ENCODE measurements around the gene TDRD12. TPM values are rescaled to one million over a fixed set of nuclear protein-coding genes. Genes with fewer than 3 reads are reported as not detected.
"Not testable (repeated sequence)": the region's sequence is repeated elsewhere in the genome, so short reads cannot be mapped to it uniquely, and the experiment has no call there.

TDRD12 gene
- polyA plus RNA-seq, 1 donor, result 0.28 TPM

DNA sequence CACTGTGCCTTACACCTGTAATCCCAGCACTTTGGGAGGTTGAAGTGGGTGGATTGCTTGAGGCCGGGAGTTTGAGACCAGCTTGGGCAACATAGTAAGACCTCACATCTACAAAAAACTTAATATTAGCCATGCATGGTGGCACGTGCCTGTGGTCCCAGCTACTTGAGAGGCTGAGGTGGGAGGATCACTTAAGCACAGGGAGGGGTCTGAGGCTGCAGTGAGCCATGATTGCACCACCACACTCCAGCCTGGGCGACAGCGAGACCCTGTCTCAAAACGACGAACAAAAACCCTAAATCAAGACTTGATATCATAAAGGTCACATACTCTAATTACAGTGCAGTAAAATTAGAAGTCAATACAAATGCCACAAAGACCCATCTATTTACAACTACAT, 132.6 kb downstream of the TDRD12 start:
- no peak overlapping the region for H3K27ac ChIP-seq (ENCODE audit: low read length)
- H3K36me3 ChIP-seq (ENCODE audit: control insufficient read depth, insufficient read depth, low read length), result peaks cover 7% of the 10 kb centered on the region
- no peaks in the 10 kb centered on the region for H3K27me3 ChIP-seq (ENCODE audit: control insufficient read depth, insufficient read depth, low read length)
- no peaks in the 10 kb centered on the region for H3K4me1 ChIP-seq (ENCODE audit: control insufficient read depth, insufficient read depth, low read length)
- H3K9me3 ChIP-seq (ENCODE audit: control insufficient read depth, low read depth, low read length), result no peaks in the 10 kb centered on the region
- no peak for DNase-seq
- H3K4me3 ChIP-seq (ENCODE audit: low read length), result no peak overlapping the region
- 100% methylated on average over 2 of the region's 6 CpGs for WGBS (ENCODE audit: insufficient coverage, low lambda C conversion rate)

DNA sequence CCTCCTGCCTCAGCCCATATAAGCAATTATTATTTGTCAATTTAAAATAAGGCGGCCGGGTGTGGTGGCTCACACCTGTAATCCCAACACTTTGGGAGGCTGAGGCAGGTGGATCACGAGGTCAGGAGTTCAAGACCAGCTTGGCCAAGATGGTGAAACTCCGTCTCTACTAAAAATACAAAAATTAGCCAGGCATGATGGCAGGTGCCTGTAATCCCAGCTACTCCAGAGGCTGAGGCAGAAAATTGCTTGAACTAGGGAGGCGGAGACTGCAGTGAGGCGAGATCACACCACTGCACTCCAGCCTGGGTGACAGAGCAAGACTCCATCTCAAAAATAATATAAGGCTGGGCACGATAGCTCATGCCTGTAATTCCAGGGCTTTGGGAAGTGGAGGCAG, 137.3 kb downstream of the TDRD12 start:
- not testable (repeated sequence) for H3K4me1 ChIP-seq (ENCODE audit: control insufficient read depth, insufficient read depth, low read length); DNase-seq; H3K4me3 ChIP-seq (ENCODE audit: low read length); H3K9me3 ChIP-seq (ENCODE audit: control insufficient read depth, low read depth, low read length); H3K27me3 ChIP-seq (ENCODE audit: control insufficient read depth, insufficient read depth, low read length); H3K27ac ChIP-seq (ENCODE audit: low read length)
- no CpG with 5 or more reads among the region's 7 CpGs for WGBS (ENCODE audit: insufficient coverage, low lambda C conversion rate)
- H3K36me3 ChIP-seq (ENCODE audit: control insufficient read depth, insufficient read depth, low read length), result peaks cover 32% of the 10 kb centered on the region

DNA sequence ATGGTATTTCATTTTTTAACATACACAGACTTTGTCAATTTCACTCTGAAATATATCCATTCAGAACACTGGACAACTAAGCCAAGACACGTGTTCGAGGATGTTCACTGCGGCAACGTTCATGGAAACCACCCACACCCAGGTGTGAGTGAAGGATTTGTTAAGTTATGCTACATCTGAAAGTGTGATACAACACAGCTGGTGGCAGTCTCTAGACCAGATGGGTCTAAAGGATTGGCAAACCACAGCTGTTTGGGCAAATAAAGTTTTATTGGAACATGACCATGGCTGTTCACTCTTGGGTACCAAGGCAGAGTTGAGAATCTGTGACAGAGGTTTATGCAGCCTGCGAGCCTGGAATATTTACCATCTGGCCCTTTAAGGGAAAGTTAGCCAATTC, 138.0 kb downstream of the TDRD12 start:
- Histone ChIP-seq H3K27ac (ENCODE audit: low read length) (no peak overlapping the region), H3K9me3 (ENCODE audit: control insufficient read depth, low read depth, low read length) (no peaks in the 10 kb centered on the region), H3K27me3 (ENCODE audit: control insufficient read depth, insufficient read depth, low read length) (no peaks in the 10 kb centered on the region), H3K4me3 (ENCODE audit: low read length) (no peak overlapping the region), H3K36me3 (ENCODE audit: control insufficient read depth, insufficient read depth, low read length) (peaks cover 37% of the 10 kb centered on the region), H3K4me1 (ENCODE audit: control insufficient read depth, insufficient read depth, low read length) (no peaks in the 10 kb centered on the region)
- no CpG with 5 or more reads among the region's 5 CpGs for WGBS (ENCODE audit: insufficient coverage, low lambda C conversion rate)
- no peak for DNase-seq

DNA sequence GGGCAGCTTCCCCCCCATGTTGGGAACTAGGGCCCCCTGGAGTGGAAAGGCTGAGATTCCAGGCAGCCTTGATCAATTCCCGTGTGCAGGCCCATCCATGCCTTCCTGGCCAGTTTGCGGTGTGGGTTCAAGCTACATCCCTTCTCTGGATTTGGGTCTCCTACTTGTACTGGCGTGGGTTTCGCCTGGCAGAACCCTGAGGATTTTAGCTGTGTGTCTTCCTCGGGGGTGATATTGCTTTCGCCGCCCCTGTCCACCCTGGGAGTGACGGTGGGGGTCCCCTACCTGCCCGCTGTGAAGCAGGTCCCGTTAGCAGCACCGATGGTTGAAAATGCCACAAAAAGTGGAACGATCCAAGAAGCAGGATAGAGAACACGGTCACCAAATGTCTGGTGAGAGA, 138.6 kb downstream of the TDRD12 start:
- Histone ChIP-seq H3K27me3 (ENCODE audit: control insufficient read depth, insufficient read depth, low read length) (no peaks in the 10 kb centered on the region), H3K27ac (ENCODE audit: low read length) (no peak overlapping the region), H3K36me3 (ENCODE audit: control insufficient read depth, insufficient read depth, low read length) (peaks cover 42% of the 10 kb centered on the region), H3K4me3 (ENCODE audit: low read length) (no peak overlapping the region), H3K9me3 (ENCODE audit: control insufficient read depth, low read depth, low read length) (no peaks in the 10 kb centered on the region), H3K4me1 (ENCODE audit: control insufficient read depth, insufficient read depth, low read length) (no peaks in the 10 kb centered on the region)
- no peak for DNase-seq
- 80% methylated on average over 1 of the region's 13 CpGs for WGBS (ENCODE audit: insufficient coverage, low lambda C conversion rate)

DNA sequence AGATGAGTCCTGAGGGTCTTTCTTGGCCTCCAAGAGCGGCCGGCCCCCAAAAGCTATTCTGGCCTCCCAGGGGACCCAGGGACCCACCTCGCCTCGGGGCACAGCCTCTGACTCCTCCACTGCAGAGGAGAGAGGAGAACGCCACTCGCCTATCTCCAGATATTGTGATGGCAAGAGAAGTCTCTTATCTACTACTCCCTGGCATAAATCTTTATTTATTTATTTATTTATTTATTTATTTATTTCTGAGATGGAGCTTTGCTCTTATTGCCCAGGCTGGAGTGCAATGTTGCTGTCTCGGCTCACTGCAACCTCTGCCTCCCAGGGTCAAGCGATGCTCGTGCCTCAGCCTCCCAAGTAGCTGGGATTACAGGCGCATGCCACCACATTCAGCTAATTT, 139.0 kb downstream of the TDRD12 start:
- no CpG with 5 or more reads among the region's 10 CpGs for WGBS (ENCODE audit: insufficient coverage, low lambda C conversion rate)
- no peak for DNase-seq
- H3K9me3 ChIP-seq (ENCODE audit: control insufficient read depth, low read depth, low read length), result no peaks in the 10 kb centered on the region
- no peak overlapping the region for H3K4me3 ChIP-seq (ENCODE audit: low read length)
- no peak overlapping the region for H3K27ac ChIP-seq (ENCODE audit: low read length)
- no peaks in the 10 kb centered on the region for H3K4me1 ChIP-seq (ENCODE audit: control insufficient read depth, insufficient read depth, low read length)
- no peaks in the 10 kb centered on the region for H3K27me3 ChIP-seq (ENCODE audit: control insufficient read depth, insufficient read depth, low read length)
- peaks cover 46% of the 10 kb centered on the region for H3K36me3 ChIP-seq (ENCODE audit: control insufficient read depth, insufficient read depth, low read length)

DNA sequence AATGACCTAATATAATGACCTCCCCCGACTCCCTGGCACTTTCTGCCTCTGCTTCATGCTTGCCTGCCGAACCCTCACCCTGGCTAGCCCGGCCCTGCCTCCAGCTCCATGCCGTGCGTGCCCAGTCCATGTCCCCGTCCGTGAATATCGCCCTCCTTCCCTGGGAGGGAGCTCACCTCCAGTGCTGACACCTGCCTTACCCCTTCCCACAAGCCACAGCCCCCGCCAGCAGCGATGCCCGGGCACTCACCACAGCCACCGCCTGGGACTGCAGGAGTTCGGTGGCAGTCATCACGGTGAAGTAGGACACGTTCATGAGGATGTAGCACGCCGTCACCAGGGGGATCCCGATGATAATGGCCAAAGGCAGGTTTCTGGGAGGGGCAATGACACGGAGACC, 140.0 kb downstream of the TDRD12 start:
- 100% methylated on average over 1 of the region's 19 CpGs for WGBS (ENCODE audit: insufficient coverage, low lambda C conversion rate)
- no peak for DNase-seq
- Histone ChIP-seq H3K4me1 (ENCODE audit: control insufficient read depth, insufficient read depth, low read length) (no peaks in the 10 kb centered on the region), H3K27ac (ENCODE audit: low read length) (no peak overlapping the region), H3K36me3 (ENCODE audit: control insufficient read depth, insufficient read depth, low read length) (peaks cover 53% of the 10 kb centered on the region), H3K27me3 (ENCODE audit: control insufficient read depth, insufficient read depth, low read length) (no peaks in the 10 kb centered on the region), H3K4me3 (ENCODE audit: low read length) (no peak overlapping the region), H3K9me3 (ENCODE audit: control insufficient read depth, low read depth, low read length) (no peaks in the 10 kb centered on the region)

DNA sequence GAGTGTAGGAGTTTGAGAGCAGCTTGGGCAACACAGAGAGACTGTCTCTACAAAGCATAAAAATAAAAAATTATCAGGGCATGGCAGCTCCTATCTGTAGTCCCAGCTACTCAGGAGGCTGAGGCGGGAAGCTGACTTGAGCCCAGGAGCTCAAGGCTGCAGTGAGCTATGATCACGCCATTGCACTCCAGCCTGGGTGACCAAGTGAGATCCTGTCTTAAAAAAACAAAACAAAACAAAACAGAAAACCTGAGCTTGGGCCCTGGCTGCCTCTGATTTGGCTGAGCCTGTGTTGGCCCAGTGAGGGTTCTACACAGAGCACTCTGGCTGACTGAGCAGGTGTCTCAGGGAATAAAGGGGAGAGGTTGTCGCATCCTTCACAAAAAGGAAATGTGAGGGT, 142.0 kb downstream of the TDRD12 start:
- Histone ChIP-seq H3K4me3 (ENCODE audit: low read length) (no peak overlapping the region), H3K27ac (ENCODE audit: low read length) (no peak overlapping the region), H3K4me1 (ENCODE audit: control insufficient read depth, insufficient read depth, low read length) (no peaks in the 10 kb centered on the region), H3K9me3 (ENCODE audit: control insufficient read depth, low read depth, low read length) (no peaks in the 10 kb centered on the region), H3K36me3 (ENCODE audit: control insufficient read depth, insufficient read depth, low read length) (peaks cover 61% of the 10 kb centered on the region), H3K27me3 (ENCODE audit: control insufficient read depth, insufficient read depth, low read length) (no peaks in the 10 kb centered on the region)
- DNase-seq, result no peak
- no CpG with 5 or more reads among the region's 3 CpGs for WGBS (ENCODE audit: insufficient coverage, low lambda C conversion rate)

DNA sequence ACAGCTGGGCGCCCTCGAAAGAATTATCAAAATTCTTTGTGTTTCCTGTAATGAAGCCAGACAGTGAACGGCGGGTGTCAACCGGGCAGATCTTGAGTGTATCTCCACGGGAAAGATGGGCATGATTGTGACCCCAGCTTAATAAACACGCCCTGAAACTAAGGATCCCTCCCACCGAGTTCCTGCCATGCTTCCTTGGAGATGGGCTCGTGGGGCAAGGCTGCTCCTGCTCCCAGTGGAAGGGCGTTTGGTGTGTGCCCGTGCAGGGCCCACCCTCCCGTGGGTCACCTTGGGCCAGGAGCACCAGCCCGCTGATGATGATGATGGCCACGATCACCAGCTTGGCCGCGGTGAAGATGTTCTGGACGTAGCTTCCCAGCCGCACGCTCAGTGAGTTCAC, 142.6 kb downstream of the TDRD12 start:
- Histone ChIP-seq H3K4me1 (ENCODE audit: control insufficient read depth, insufficient read depth, low read length) (no peaks in the 10 kb centered on the region), H3K9me3 (ENCODE audit: control insufficient read depth, low read depth, low read length) (no peaks in the 10 kb centered on the region), H3K27me3 (ENCODE audit: control insufficient read depth, insufficient read depth, low read length) (no peaks in the 10 kb centered on the region), H3K4me3 (ENCODE audit: low read length) (no peak overlapping the region), H3K27ac (ENCODE audit: low read length) (no peak overlapping the region), H3K36me3 (ENCODE audit: control insufficient read depth, insufficient read depth, low read length) (peaks cover 60% of the 10 kb centered on the region)
- no peak for DNase-seq
- no CpG with 5 or more reads among the region's 19 CpGs for whole genome bisulfite sequencing (ENCODE audit: insufficient coverage, low lambda C conversion rate)

DNA sequence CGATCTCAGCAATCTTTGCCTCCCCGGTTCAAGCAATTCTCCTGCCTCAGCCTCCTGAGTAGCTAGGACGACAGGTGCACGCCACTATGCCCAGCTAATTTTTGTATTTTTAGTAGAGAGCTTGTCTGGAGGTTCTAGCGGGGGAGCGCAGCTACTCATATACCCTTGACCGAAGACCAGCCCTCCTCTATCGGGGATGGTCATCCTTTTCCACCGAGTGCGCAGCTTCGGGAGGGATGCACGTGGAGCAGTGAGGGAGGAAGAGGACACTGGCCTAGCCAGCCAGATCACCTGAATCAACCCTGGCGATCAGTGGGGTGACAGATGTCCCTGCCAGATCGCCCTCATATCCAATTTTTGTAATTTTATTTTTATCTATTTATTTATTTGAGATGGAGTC, 143.2 kb downstream of the TDRD12 start:
- no CpG with 5 or more reads among the region's 14 CpGs for WGBS (ENCODE audit: insufficient coverage, low lambda C conversion rate)
- H3K9me3 ChIP-seq (ENCODE audit: control insufficient read depth, low read depth, low read length), result no peaks in the 10 kb centered on the region

DNA sequence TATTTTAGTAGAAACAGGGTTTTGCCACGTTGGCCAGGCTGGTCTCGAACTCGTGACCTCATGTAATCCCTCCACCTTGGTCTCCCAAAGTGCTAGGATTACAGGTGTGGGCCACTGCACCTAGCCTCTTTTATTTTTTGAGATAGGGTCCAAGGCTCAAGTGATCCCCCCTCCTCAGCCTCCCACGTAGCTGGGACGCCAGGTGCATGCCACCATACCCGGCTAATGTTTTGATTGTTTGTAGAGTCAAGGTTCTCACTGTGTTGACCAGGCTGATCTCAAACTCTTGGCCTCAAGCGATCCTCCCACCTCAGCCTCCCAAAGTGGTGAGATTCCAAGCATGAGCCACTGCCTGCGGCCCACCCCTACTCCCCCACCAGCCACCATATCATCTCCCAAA, 143.7 kb downstream of the TDRD12 start:
- no peaks in the 10 kb centered on the region for H3K9me3 ChIP-seq (ENCODE audit: control insufficient read depth, low read depth, low read length)
- H3K4me1 ChIP-seq (ENCODE audit: control insufficient read depth, insufficient read depth, low read length), result no peaks in the 10 kb centered on the region
- no peak overlapping the region for H3K4me3 ChIP-seq (ENCODE audit: low read length)
- no CpG with 5 or more reads among the region's 8 CpGs for WGBS (ENCODE audit: insufficient coverage, low lambda C conversion rate)
- no peak for DNase-seq
- H3K27me3 ChIP-seq (ENCODE audit: control insufficient read depth, insufficient read depth, low read length), result no peaks in the 10 kb centered on the region
- no peak overlapping the region for H3K27ac ChIP-seq (ENCODE audit: low read length)
- H3K36me3 ChIP-seq (ENCODE audit: control insufficient read depth, insufficient read depth, low read length), result peaks cover 52% of the 10 kb centered on the region

More for the DNA sequence above, 143.2 kb downstream of the TDRD12 start:
- no peak overlapping the region for H3K27ac ChIP-seq (ENCODE audit: low read length)
- H3K36me3 ChIP-seq (ENCODE audit: control insufficient read depth, insufficient read depth, low read length), result peaks cover 57% of the 10 kb centered on the region
- H3K4me1 ChIP-seq (ENCODE audit: control insufficient read depth, insufficient read depth, low read length), result no peaks in the 10 kb centered on the region
- H3K27me3 ChIP-seq (ENCODE audit: control insufficient read depth, insufficient read depth, low read length), result no peaks in the 10 kb centered on the region
- no peak for DNase-seq
- H3K4me3 ChIP-seq (ENCODE audit: low read length), result no peak overlapping the region

DNA sequence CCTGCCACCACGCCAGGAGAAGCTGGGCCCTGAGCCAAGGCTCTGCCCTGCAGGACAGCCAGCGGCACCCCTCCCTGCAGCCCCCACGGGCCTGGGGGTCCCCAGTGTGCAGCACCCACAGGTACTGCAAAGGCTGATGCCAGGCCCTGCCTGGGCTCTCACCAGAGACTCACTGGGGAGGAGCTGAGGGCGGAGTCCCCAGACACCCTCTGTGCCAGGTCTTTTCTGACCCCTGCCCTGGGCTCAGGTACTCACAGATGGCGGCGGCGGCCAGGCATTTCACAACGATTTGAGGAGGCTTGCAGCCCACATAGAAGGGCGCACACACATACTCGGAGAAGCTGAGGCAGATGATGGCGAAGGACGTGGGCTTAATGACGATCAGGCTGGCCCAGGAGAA, 144.3 kb downstream of the TDRD12 start:
- DNase-seq, result no peak
- H3K36me3 ChIP-seq (ENCODE audit: control insufficient read depth, insufficient read depth, low read length), result peaks cover 50% of the 10 kb centered on the region

More for the DNA sequence above, 144.3 kb downstream of the TDRD12 start:
- WGBS (ENCODE audit: insufficient coverage, low lambda C conversion rate), result no CpG with 5 or more reads among the region's 13 CpGs
- no peaks in the 10 kb centered on the region for H3K27me3 ChIP-seq (ENCODE audit: control insufficient read depth, insufficient read depth, low read length)
- H3K9me3 ChIP-seq (ENCODE audit: control insufficient read depth, low read depth, low read length), result no peaks in the 10 kb centered on the region
- no peaks in the 10 kb centered on the region for H3K4me1 ChIP-seq (ENCODE audit: control insufficient read depth, insufficient read depth, low read length)
- H3K4me3 ChIP-seq (ENCODE audit: low read length), result no peak overlapping the region
- H3K27ac ChIP-seq (ENCODE audit: low read length), result no peak overlapping the region
